HG03039 (cell line): ENCODE measurements around the gene TGFB1.
A peak's percentile ranks its signal among the peaks of the same experiment; 100 is the strongest.
"Not testable (repeated sequence)": the region's sequence is repeated elsewhere in the genome, so short reads cannot be mapped to it uniquely, and the experiment has no call there.

Source experiments
- ATAC-seq: cut with Tn5 transposase; IDR thresholded peaks from one replicate; pipeline ENCODE4 v1.9.1; 2021; ENCODE audit warnings: mild to moderate bottlenecking, moderate library complexity; ENCODE audit not compliant: unreplicated experiment

Gene TGFB1

DNA sequence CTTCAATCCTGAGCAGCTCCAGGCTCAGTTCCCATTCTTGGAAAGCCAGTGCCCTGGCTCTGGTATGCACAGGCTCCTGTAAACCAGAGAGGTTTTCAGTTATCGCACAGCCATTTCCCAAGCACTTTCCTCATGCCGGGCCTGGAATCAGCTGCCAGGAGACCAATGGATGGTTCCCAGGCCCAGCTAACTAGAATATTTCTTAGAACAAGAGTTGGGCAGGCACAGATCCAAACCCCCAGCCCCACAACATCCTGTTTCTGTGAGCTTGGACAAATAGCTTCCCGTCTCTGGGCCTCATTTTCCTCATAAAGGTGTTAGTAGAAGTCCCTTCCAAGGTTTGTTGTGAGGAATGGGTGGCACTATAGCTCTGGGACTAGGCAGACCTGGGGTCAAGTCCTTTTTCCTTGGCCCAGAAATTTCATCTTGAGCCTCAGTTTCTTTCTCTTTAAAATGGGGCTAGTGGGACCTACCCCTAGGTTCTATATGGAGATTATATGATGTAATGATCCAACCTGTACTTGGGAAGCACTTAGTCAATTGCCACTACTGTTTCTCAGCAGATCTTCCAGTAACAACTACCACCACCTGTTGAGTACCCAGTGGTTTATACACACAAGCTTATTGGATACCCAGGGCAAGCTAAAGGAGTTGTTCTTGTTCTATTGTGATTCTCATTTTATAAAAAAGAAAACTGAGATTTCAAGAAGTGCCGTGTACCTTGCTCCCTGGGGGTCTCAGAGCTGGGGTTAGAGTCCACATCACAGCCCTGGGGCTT, 48.8 kb downstream of the TGFB1 start:
- no peak for ATAC-seq

GRCh38 chr19:41303954-41304353, 49.8 kb downstream of the TGFB1 start:
- ATAC-seq = no peak

DNA sequence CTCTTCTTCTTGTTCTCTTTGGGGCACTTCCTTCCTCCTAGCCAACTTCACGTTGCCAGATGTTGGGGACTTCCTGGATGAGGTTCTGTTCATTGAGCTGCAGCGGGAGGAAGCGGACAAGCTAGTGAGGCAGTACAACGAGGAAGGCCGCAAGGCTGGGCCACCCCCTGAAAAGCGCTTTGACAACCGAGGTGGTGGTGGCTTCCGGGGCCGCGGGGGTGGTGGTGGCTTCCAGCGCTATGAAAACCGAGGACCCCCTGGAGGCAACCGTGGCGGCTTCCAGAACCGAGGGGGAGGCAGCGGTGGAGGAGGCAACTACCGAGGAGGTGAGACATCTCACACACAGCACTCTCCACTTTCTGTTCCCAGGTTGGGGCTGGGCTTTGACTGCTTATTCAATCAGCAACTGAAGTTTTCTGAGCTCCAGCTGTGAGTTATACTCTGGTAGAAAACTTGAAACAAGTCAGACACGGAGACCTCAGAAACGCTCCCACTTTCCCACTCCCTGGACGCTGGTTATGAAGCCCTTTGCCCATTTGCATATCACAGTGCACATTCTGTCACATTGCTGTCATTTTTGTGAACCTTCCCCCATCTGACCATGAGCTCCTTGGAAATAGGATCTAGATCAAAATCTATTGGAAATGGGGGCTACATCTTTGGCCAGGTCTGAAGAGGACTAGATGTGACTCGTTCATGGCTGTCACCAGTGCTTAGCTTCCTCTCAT, 50.9 kb downstream of the TGFB1 start:
- no peak for ATAC-seq

GRCh38 chr19:41300555-41300954, 53.2 kb downstream of the TGFB1 start:
- ATAC-seq = no peak

- no peak for ATAC-seq
Measured at GRCh38 chr19:41299755-41300089, 54.0 kb downstream of the TGFB1 start.

DNA sequence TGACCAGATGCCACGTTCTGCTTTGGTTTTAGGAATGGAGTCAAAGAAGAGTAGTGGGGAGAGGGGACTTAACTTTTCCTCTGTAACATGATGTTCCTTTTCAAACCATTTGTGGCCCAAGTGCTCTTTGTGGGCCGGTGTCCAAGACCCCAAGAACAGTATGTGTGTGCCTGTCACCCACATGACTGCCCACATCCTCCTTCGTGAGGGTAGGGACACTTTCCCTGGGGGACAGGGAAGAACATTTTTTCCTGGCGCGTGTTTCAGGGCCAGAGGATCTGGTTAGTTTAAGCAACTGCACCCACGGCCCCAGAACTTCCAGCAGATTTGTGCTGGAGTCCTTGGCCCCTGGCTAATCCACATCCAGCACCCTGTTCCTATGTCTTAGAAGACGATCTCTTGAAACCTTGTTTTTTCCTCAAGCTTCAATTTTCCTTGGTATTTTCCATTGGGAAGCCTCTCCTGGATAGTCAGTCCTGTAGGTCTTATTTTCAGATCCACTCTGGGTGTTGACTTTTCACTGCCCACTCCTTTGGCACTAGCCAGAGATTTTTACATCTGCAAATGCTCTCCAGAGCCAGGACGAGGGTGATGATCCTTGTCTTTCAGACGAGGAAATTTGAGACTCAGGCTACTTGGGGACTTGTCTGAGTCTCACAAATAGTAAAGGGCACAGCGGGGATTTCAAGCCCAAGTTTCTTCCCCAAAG, 54.5 kb downstream of the TGFB1 start:
- no peak for ATAC-seq

DNA sequence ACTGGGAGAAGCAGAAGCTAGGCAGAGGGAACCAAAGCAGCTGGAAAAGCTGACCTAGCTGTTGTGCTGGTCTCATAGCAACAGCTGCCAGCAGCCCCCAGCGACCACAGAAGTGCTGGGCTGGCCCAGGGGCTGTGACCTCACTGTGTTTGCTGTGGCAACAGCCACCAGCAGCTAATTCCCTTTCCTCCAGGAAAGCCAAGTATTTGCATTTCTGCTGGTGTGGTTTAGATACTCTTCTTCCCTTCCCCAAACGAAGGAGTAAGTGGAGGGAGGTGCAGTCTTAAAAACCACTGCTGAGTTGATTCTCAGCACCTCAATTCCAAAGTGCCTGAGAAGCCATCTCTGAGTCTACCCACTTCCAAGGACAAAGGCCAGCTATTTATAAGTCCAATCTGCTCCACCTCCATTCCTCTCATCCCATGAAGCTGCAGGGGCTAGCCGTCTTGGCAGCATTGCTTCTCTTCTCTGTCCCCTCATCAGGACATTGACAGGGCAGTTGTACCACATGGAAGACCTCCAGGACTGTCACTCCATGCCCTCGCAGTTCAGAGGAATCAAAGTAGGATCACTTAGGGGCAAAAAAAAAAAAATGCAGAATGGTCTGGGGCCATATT, 55.3 kb downstream of the TGFB1 start:
- ATAC-seq = no peak

GRCh38 chr19:41297628-41298347, 55.9 kb downstream of the TGFB1 start:
- peak; percentile 49 for ATAC-seq

DNA sequence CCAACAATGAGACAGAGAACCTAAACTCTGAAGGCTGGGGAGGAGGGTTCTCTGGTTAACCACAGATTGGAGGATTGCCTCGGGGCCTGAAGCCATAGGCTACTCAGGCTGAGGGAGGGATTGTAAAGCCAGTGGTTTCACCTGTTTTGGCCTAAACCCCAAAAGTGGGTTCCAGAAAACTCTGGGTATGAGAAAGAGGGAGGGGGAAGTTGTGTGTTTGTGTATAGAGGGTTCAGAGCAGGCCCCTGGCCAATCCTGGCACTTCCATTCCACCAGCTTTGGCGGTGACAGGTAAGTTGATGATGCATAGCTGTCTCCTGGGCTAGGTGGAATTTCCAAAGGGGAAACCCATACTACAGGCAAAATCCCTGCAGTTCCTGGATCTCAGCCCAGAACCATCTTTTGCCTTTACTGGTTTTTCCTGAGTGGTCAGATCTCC, 57.3 kb downstream of the TGFB1 start:
- no peak for ATAC-seq

- ATAC-seq = no peak
Measured at GRCh38 chr19:41295499-41295898, 58.2 kb downstream of the TGFB1 start.

DNA sequence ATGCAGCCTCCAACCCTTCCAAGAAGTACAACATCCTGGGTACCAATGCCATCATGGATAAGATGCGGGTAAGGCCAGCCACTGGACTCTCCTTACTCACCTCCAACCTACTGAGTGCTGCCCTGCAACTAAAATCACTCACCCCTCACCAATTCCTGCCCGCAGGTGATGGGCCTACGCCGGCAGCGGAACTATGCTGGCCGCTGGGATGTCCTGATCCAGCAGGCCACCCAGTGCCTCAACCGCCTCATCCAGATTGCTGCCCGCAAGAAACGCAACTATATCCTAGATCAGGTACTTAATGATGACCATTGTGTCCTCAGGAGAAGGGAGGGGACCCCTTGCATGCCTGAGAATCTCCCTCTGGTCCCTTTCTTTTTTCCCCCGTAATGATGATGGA, 59.3 kb downstream of the TGFB1 start:
- ATAC-seq = no peak

GRCh38 chr19:41289814-41290213, 63.9 kb downstream of the TGFB1 start:
- not testable (repeated sequence) for ATAC-seq

DNA sequence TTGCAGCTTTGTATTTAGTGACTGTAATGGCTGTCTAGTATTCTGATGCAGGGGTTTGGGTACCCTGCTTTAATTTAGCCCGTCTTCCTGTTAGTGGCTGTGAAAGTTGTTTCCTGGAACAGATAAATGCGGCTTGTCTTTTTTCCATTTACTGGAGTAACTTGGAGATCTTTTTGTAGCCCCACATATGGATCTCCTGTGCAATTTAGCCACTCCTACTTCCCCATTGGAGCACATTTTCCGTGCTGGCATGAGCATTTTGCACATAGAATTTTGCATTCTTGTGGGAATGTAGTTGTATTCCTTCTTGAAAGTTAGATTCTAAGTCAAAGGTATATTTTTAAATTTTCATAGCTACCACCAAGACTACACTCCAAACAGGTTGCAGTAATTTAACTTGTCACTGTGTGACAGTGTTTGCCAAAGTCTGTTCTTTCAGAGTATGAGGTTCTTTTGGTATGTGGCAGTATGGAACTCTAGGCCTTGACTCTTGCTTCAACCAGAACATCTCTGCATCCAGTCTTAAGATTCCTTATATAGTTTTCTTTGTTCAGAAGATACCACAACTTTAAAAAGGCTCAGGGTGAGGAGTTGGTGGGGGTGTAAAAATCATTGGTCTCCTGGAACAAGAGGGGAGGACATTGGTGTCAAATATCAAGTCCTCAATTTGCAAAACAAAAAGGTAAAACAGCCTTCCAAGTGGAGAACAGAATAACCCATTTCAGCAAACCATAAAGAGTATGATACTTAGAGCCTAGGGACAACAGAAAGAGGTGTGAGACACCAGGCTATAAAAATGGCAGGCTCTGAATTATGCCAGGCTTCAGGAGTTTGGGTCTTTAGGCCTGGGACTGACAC, 64.8 kb downstream of the TGFB1 start:
- no peak for ATAC-seq
